GM21825 (cell line): Measurements from ENCODE around the gene TLX2.
A peak's percentile ranks its signal among the peaks of the same experiment; 100 is the strongest.
"Not testable (repeated sequence)": the region's sequence is repeated elsewhere in the genome, so short reads cannot be mapped to it uniquely, and the experiment has no call there.

Experiments used
- ATAC-seq: cut with Tn5 transposase; IDR thresholded peaks from one replicate; pipeline ENCODE4 v1.9.1; 2021; ENCODE audit warnings: mild to moderate bottlenecking, moderate library complexity; ENCODE audit not compliant: unreplicated experiment

Gene TLX2

DNA sequence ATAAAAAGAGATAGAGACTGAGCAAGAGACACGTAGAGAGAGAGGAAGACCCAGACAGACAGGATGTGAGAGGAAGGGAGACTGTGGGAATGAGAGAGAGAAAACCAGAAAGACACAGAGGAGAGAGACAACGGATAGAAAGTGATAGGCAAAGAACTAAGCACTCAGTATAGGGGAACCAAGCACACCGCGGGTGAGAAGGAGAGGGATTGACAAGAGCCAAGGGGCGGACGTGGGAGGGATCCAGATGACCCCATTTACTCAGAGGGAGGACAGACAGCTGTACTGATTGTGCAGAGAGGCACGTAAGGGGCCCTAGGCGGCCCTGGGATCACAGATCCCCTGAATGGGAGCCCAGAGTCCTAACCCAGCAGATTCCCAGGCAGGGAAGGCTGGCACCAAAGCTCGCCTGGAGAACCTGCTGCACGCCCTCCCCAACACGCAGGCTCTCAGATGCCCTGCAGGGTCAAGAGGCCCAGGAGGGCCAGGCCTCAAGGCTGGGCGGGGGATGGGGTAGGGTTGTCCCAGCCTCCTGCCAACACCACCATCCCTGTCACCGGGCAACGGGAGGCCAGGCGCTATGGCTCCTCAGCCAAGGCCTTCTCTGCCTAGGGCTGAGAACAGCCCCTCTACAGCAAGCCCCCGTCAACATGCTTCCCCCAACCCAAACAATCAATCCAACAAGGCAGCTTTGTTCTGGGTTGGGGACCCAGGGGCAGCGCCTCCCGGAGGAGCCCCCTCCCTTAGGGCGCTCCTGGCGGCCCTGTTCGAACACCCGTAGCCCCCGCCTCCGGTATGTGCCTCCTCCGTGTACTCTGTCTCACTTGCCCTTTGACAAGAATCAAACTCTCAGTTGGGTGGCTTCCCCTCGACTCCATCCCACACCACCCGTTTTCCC lies 38.9 kb downstream of the TLX2 start:
- ATAC-seq = no peak

DNA sequence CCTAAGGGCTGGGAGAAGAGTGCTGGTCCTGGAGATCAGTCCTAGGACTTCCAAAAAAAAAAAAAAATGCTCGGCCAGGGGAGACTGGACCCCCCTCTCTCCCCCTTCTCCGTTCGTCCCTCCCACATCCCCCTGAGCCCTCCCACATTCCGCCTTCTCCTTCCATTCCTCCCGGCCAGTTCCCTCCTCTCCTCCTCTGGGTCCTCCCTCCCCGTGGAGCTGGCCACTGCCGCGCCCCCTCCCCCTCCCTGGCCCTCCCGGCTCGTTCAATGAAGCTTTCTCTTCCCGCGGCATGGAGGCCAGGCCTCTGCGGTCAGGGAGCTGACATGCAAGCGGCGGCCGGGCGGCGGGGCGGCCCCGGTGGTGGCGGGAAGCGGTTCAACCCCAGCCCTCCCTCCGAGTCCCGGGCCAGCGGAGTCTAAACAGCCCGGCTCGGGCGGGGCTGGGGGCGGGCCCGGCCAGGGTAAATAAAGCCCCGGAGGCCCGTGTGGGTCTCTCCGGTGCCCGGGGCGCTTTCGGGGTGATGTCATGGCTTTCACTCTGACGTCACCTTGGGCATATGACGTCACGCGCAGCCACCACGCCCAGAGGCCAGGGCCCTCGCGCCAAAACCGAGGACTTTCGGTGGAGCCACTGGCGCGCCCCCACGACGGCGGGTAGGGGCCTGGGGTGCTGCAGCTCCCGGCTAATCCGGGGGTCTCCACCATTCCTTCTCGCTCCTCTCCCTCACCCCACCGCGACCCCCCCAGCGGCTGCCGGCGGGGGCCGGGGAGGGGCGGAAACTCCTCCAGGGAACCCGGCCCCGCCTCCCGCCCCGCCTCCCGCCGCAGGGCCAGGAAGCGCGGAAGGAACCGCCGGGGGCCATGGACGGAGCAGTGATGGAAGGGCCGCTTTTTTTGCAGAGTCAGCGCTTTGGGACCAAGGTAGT lies 39.9 kb downstream of the TLX2 start, which contains the start of the genes DOK1 and LOXL3:
DOK1 (plus strand) TSS at position 829 of the 928 bp plus-strand sequence; CDS start at position 864, 35 bp downstream.
LOXL3 (minus strand) TSS at position 51 of the 928 bp plus-strand sequence. CDS start 1,308 bp downstream, outside the sequence.
- ATAC-seq = peak; percentile 55

DNA sequence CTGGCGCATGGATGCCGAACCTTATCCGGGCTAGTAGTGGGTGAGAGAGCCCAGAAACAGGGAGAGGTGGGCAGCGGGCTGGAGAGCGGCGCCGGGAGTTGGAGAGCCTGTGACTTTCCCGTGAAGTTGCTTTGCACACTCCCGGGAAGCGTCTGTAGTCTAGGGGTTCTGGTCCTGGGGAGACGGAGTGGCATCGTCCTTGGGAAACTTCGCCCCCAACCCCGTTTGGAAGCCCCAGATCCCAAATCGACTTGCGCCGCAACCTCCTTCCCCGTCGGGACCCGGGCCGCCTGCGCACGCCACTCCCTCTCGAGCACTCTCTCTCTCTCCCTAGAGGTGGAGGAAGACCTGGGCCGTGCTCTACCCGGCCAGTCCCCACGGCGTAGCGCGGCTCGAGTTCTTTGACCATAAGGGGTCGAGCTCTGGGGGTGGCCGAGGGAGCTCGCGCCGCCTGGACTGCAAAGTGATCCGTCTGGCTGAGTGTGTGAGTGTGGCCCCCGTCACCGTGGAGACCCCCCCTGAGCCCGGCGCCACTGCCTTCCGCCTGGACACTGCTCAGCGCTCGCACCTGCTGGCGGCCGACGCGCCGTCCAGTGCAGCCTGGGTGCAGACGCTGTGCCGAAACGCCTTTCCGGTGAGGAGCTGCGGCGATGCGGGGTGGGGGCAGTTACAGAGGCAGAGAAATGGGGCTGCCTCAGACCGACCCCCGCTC lies 40.7 kb downstream of the TLX2 start:
- ATAC-seq = peak; percentile 34

DNA sequence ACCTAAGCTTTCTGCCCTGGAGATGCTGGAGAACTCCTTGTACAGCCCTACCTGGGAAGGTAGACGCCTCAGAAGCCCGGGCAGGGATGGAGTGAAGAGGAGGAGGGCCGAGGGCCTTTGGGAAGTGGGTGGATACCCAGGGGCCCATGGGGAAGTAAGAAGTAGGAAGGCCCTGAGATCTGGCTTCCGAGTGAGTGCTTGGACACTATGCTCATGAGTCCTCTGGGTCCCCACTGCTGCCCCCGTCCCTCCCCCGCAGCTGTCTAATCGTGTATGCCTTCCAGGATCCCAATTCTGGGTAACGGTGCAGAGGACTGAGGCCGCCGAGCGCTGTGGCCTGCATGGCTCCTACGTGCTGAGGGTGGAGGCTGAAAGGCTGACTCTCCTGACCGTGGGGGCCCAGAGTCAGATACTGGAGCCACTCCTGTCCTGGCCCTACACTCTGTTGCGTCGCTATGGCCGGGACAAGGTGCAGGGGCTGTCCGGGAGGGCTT lies 41.4 kb downstream of the TLX2 start:
- ATAC-seq = no peak

DNA sequence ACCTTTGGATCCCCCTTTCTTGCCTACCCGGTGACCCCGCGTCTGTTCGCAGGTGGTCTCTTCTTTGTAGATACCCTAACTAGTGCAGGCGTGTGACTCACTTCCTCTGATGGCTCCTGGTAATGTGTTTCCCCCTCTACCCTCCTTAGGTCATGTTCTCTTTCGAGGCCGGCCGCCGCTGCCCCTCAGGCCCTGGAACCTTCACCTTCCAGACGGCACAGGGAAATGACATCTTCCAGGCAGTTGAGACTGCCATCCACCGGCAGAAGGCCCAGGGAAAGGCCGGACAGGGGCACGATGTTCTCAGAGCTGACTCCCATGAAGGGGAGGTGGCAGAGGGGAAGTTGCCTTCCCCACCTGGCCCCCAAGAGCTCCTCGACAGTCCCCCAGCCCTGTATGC lies 41.9 kb downstream of the TLX2 start:
- no peak for ATAC-seq

DNA sequence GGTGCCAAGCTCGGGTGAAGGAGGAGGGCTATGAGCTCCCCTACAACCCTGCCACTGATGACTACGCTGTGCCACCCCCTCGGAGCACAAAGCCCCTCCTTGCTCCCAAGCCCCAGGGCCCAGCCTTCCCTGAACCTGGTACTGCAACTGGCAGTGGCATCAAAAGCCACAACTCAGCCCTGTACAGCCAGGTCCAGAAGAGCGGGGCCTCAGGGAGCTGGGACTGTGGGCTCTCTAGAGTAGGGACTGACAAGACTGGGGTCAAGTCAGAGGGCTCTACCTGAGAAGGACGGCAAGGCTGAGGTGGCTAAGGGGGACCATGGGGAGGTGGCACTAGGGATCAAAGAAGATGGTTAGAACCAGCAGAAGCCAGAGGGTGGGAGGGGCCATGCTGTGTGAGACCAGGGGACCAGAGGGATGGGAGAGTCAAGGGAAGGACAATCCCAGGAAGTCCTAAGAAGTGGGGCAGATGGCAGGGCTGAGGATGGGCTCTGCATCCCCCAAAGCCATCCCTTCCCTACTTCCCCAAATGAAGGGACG lies 42.7 kb downstream of the TLX2 start:
- ATAC-seq = no peak

DNA sequence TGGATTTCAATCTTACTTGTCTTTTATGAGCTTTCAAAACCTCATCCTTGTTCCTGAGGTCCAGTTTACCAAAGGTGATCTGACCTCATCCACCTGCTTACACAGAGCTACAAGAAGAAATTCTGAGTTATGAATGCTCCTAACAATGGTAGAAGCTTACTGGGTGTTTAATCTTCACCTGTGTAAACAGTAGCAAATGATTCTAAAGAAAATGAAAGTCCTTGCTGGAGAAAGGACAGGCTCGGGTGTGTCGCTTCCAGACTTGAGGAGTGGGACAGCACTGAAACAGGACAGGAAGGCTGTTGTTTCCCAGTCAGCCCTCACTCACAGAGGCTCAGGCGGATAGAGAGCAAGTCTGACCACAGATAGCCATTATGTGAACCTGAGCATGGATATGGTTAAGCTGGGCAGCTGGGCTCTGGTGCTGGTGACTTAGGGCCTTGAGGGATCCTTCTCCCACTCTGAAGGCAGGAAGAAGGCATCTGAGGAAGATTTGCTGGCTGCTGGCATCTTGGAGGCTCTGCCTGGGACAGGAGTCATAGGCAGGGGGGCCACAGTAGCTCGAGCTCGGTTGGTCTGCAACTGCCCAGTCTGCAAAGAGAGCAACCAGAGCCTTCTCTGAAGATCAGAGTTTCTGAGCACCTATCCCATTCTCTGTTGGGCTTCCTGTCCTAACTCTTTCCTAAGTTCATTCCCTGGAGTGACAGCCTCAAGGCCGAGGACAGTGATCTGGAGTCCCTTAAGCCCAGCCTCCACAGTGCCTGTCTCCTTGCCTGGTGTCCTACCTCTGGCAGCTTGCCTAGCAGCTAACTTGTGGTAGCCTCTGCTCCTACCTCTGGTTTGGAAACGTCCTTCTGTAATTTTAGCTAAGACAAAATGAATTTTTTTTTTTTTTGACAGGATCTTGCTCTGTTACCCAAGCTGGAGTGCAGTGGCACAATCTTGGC lies 44.3 kb downstream of the TLX2 start:
- ATAC-seq = no peak

DNA sequence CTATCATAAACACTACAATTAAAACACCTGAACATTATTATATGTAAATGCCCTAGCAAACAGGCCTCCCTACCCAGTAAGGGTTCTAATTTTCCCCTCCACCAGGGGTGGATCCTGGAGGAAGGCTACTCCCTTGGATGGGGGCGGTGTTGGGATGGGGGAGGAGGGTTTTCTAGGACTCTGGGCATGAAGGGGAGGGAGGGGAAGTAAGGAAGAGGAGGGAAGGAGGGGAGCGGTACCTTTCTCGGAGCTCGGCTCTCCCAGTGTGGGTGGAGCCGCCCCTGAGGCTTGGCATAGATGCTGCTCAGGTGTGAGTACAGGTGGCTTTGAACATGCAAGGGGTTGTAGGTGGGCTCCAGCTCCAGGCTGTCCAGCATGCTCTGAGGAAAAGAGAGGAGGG lies 45.7 kb downstream of the TLX2 start:
- ATAC-seq = no peak

DNA sequence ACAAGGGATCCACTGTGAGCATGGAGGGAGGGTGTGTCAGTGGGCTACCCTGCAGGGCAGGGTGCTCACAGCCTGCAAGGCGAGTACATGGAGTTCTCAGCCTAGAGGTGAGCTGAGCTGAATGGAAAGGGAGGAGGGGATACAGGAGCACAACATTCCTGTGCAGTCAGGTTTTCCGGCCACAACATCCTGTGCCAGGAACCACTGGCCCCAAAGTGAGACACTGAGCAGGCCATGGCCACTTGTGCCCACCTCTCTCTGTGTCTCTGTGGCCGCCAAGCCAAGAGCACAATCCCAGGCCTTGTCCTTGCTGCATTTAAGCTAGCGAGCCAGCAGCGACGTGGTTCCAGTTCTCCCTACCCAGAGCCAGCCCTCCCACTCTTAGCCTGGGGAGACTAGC lies 46.3 kb downstream of the TLX2 start:
- ATAC-seq = no peak

DNA sequence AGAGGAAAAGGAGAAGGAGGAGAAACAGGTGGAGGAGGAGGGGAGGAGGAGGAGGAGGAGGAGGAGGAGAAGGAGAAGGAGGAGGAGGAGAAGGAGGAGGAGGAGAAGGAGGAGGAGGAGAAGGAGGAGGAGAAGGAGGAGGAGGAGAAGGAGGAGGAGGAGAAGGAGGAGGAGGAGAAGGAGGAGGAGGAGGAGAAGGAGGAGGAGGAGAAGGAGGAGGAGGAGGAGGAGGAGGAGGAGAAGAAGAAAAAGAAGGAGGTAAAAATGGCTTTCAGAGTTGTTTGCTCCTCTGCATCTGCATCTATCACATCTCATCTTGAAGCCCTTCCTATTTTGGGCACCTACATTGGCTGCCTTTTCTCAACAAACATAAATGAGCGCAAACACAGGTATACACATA lies 46.8 kb downstream of the TLX2 start:
- not testable (repeated sequence) for ATAC-seq

DNA sequence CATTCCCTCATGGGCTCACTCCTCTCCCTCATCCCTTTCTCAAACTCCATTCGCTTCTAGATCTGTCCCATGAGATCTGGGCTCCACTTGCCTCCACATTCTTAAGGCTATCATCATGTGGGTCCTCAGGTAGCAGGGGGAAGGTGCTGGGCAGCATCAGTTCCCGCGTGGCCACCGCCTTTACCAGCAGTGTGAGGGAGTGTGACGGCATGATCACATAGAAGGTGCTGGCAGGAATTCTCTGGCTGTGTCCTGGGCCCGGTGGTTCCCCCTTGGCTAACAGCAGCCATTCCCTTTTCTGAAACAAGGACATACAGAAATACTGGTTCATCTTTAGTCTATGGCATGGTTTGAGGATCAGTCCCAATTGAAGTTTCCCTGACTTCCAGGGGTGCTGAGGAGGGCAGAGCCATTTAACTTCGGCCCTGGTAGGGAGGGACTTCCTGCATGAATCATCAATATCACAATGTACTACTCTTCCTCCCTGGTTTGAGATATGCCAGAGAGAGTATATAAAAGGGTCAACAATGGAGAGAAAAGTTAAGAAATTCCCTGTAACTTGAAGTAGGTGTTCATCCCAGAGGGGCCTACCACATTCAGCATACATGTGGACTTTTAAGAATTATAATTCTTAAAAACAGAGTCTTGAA lies 48.0 kb downstream of the TLX2 start:
- ATAC-seq = no peak

DNA sequence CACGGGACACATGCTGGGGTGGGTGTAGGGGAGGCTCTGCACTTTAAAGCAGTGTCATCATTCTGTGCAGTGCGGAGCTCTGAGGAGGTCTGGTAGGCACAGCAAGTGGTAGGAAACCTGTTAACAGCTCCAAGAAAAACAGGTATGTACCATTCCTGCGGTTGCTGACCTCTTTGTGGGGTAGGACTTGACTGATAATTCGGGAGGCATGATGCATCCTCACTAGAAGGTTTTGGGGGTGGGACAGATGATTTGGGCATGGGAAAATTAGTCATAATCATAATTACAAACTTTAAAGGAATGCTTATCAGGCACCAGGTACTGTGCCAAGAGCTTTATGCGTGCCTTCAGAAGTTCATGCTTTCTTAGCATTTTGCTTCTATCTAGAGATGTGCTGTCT lies 50.0 kb downstream of the TLX2 start:
- ATAC-seq = no peak

DNA sequence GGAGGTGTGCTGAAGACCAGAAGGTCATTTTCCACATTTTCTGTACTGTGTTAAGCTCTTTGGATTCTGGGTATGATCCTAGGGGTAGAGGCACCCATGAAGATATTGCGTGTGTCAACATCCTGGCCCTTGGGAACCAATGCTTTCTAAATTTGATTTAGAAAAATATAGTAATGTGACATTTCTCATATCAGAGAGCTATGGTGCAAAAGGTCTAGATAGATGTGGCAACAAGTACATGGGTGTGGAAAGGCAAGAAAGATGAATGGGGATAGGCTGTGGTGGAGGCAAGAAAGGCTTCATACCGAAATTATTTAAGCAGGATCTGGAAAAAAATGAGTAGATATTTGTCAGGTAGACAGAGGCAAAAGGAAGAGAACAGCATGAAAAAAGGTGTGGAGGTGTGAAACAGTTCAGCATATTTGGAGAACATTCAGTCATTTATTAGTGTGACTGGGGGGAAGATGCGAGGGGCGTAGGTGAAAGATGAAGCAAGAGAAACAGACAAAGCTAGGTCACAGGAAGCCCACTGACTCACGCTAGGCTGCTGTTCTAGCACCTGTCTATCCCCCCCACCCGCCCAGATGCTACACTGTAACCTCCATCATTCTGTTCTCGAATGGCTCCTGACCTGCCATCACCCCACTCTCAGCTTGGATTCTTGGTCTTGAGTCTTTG lies 52.0 kb downstream of the TLX2 start:
- ATAC-seq = no peak

DNA sequence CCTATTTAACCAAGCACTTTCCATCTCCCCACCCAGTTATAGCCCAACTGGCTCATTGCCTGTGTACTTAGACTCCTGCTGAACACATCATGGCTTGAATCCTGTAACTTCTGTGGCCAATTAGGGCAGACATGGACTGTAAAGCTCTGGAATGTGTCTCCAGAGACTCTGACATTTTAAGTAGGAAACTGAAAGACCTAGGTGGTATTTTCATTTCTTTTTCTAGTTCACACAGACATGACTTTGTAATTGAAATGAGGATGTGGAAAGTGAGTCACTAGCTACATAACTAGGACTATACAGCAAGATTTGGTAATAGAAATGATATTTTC lies 52.5 kb downstream of the TLX2 start:
- no peak for ATAC-seq
